OCI-LY1 (cell line): ENCODE measurements around the gene DPP9.

Experiments
- CTCF ChIP-seq: fragments of 200-600 bp; sonication (generic), shearing (Covaris generic); IDR thresholded peaks from 2 replicates; pipeline ENCODE4 v1.5.1; 2017; ENCODE audit warnings: mild to moderate bottlenecking, antibody characterized with exemption, low read length, moderate library complexity, mixed read lengths
- EZH2 ChIP-seq: fragments of 200-600 bp; sonication (generic), shearing (Covaris generic); IDR thresholded peaks from 2 replicates; pipeline ENCODE4 v1.8.0; 2017; ENCODE audit warnings: borderline replicate concordance, mixed run types, mild to moderate bottlenecking, antibody characterized with exemption, low read length, moderate library complexity, mixed read lengths

DNA sequence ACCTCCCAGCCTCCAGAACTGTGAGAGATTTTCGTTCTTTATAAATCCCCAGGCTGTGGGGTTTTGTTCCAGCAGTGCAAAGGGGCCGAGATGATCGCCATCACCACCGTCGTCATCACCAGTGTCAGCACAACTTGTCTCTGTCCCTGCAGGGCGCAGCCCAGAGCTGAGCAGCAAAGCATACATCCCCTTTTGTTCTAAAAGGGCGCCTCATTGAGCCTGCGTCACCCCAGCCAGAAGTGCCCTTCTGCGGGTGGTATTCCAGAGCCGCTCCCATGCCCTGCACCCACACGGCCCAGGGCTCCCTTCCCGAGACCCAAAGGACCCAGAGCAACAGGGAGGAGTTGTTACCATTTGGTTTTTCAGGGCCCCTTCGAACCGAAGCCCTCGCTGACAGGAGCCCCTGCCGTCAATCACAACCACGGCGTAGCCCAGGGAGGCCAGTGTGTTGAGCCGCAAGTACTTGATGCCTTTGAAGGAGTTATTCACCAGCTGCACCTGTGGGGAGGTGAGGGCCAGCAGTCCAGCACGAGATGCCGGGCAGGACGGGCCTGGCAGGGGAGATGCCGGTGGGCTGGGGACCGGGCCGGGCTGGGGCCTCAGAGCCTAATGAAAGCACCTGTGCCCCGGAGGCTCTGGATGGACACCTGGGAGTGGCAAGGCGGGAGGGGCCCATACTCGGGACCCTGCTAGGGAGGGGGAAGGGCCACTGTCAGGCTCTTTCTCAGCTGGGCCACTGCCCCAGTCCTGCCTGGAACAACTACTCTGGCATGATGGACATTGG lies 39.1 kb downstream of the DPP9 start:
- TF ChIP-seq CTCF (no peak), EZH2 (no peak)
